ENCODE results near the gene KRIT1.
"Not testable (repeated sequence)": the region's sequence is repeated elsewhere in the genome, so short reads cannot be mapped to it uniquely, and the experiment has no call there.

The KRIT1 gene

GRCh38 chr7:92245487-92246359, at the start of gene KRIT1, which contains the start of gene ANKIB1:
Gene KRIT1, minus strand, starts transcription at chr7:92245914. Its CDS starts 3,779 bp downstream, at chr7:92242135.
Gene ANKIB1, plus strand, starts transcription at chr7:92245974. Its CDS starts 49,005 bp downstream, at chr7:92294979.
- DNase-seq, result peak; percentile 87

DNA sequence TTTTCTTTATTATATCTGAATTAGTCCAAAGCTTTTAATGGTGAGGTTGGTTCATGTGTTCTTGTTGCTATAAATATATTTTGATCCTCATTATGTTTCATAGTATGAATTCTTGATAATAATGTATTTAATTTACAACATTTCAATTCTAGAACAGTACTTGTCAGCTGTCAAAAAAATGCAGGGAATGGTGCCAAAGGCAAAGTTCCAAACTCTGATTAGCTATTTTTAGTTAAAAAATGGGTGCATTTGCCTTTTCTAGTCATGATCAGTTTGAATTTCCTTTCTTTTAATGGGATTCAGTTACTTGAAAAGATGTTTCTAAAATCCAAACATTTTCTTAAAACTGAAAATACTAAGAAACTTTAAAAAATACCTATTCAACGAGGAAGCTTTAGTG, 49.7 kb upstream of the KRIT1 start:
- no peak for DNase-seq

GRCh38 chr7:92293896-92294590, 48.3 kb upstream of the KRIT1 start:
- no peak for DNase-seq

- DNase-seq, result no peak
These were observed 47.3 kb upstream of the KRIT1 start for GRCh38 chr7:92292981-92293380.

GRCh38 chr7:92289321-92289720, 43.6 kb upstream of the KRIT1 start:
- no peak for DNase-seq

- no peak for DNase-seq
These were observed 37.2 kb upstream of the KRIT1 start for GRCh38 chr7:92282930-92283329.

GRCh38 chr7:92282221-92282814, 36.6 kb upstream of the KRIT1 start:
- DNase-seq, result no peak

- no peak for DNase-seq
These were observed 35.3 kb upstream of the KRIT1 start for GRCh38 chr7:92281031-92281430.

DNA sequence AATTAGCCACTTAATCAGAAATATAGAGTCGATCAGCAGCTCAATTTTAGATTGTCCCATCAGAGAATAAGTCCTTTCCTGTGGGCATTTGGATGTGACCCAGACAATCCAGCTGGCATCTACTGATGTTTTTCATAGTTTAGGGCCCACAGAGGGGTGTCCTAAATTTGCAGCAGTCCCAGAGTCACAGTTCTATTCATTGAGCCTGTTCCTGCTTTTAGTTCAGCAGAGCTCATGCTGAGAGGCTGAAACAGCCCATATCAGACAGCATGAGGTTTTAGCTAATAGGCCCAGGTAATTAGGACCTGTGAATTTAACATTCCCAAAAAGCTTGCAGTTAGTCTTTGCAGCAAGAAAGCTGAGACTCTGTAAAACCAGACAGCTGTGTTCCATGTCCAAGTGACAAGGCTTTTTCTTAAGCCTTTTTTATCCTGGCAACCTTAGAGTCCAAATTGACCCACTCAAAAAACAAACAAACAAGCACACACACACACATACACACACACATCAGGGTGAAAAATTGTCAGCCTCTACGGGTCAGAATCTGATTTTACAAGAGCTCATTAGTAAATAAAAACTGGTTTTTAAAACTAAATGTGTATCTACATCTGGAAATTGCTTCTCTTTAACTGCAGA, 33.8 kb upstream of the KRIT1 start:
- DNase-seq, result no peak

DNA sequence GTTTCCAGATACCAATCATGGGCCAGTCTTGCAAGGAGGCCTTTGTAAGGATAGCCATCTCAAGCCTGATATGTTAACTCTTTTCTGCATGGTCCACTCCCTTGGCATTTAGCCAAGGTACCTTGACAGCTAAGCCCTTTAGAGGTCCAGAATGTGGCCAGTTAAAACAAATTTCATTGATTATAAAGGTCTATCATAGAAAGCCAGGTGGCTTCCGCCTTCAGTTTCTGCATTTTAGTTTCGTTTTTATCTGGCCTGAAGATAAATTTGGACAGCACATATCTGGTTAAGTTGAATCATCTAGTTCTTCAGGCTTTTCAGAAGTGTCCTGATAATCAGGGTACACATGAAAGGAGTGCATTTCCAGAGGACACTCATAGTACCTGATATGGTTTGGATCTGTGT, 30.7 kb upstream of the KRIT1 start:
- no peak for DNase-seq

DNA sequence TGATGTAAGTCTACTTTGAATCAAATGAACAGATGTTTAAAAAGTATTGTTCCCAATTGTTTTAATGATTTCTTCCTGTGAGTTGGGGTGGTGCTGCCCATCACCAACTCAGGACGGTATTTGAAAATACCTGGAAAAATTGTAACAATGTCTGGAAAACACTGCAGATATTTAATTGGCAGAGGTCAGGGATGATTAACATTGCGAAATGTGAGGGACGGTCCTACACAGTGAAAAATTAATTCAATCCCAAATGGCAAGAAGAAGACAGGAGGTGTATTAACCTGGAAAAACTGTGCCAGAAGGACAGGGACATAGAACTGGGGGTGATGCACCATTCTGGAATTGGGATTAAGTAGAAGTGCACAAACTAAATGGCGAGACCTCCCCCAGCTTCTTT, 29.6 kb upstream of the KRIT1 start:
- DNase-seq, result no peak

DNA sequence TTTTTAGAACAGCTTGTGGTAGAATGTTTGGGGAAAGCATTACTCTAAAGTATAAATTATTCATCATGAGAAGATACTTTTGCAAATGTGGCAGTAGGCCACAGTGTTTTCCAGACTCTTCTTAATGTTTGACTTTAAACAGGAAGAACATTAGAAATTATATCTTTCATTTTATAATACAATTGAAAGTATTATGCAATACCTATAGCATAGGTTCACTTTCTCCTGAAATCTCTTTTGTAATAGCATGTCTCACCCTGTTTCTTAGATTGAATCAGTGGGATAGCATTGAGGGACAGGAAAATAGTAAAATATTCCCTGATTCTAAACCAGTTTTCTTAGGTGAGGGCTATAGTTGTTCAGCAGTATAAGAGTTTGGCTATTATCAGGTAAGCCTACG, 23.2 kb upstream of the KRIT1 start:
- DNase-seq, result no peak

GRCh38 chr7:92266415-92267241, 20.9 kb upstream of the KRIT1 start:
- no peak for DNase-seq

DNA sequence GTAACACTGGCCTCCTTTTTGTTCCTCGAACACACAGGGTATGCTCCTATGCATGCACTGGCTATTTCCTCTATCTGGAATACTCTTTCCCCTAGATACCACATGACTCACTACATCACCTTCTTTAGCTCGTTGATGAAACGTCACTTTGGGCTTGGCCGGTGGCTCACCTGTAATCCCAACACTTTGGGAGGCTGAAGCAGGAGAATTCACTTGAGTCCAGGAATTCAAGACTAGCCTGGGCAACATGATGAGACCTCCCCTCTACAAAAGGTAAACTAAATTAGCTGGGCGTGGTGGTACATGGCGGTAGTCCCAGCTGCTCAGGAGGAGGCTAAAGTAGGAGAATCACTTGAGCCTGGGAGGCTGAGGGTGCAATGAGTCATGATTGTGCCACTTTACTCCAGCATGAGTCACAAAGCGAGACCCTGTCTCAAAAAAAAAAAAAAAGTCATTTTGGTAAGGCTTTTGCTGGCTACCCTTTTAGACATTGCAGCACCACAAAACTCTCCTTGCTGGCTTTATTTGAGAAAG, 14.6 kb upstream of the KRIT1 start:
- DNase-seq, result no peak

DNA sequence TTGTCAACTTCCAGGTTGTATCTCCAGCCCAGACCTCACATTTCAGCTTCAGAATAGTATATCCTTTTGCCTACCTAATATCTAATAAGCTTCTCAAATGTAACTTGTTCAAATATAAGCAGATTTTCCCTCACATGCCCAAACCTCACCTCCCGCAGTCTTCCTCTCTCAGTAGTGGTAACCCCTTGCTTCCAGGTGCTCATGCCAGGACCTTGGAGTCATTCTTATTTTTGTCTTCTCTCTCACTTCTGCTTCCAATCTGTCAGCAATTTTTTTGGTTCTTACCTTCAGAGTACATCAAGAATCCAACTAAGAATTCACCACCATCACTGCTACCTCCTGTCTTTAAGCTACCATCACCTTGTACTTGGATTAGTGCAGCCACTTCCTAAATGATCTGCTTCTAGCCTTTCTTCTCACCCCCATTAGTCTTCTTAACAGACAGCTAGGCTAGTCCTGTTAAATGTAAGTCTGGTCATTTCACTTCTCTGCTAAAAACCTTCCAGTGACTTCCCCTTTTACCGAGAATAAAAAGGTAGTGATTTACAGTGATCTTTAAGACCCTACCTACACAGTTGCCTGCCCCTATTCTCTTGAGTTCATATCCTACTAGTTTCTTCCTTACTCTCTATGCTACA, 14.0 kb upstream of the KRIT1 start:
- DNase-seq, result no peak

DNA sequence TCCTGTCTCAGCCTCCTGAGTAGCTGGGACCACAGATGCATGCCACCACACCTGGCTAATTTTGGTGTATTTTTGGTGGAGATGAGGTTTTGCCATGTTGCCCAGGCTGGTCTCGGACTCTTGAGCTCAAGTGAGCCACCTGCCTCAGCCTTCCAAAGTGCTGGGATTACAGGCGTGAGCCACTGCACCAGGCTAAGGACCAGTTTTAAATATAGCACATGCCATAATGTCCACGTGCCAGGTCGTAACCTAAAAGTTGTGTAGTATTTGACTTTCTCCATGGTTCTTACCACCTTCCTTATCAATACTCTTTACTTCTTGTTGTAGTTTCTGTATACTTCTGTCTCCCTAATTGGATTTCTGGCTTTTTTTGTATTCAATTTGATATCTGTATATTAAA, 13.3 kb upstream of the KRIT1 start:
- DNase-seq, result no peak

- no peak for DNase-seq
These were observed 9.6 kb upstream of the KRIT1 start for GRCh38 chr7:92255308-92255707.

- DNase-seq, result not testable (repeated sequence)
These were observed 9.1 kb upstream of the KRIT1 start for GRCh38 chr7:92254800-92255199.

DNA sequence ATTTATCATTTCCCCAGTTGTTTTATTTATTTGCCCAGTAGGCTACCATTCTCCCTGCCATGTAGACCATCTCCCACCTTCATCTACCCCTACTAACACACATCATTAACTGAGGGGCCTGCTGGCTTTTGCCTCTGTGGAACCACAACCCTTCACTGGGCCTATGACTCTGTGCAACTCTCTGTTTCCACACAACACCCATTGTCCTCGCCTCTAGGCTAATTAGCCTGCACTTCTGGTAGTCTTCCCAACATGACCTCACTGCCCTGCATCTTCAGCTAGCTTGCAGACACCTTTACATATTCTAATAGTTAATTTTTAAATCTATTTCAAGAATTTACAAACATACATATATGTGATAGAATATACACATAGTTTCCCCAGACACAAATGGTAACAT, 7.5 kb upstream of the KRIT1 start:
- DNase-seq, result no peak

DNA sequence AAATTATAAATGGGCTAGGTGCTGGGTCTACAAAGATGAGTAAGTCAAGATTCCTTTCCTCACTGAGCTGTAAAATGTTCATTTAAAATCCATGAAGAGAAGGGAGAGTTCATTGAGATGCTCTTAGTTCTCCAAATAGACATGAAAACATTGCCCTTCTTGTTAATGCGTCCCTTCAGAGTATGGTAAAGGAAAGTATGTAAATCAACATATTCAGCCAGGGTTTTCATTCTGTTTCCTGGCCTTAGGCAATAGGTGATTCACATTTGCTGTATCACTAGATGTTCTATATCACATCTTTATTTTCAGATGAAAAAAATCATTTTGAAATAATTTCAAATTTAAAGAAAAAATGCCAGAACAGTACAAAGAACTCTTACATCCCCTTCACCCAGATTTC, 5.5 kb upstream of the KRIT1 start:
- DNase-seq, result no peak

GRCh38 chr7:92250603-92251002, 4.9 kb upstream of the KRIT1 start:
- DNase-seq, result no peak
